GM12878 (cell line): ENCODE results near the gene NEURL3. TPM values are rescaled to one million over a fixed set of nuclear protein-coding genes. Genes with fewer than 3 reads are reported as not detected.

Experiments
- ATAC-seq: fragments of 200-7000 bp; cut with Tn5 transposase; 3 replicates; pipeline ENCODE4 v1.9.1; 2020; ENCODE audit warnings: mild to moderate bottlenecking, moderate library complexity
- BruUV-seq: library from RNA; stranded (reverse); fragments of 400-500 nt; replicated peaks from 2 replicates; lab custom pipeline; 2021; lab: Mats Ljungman, UMichigan
- CTCF ChIA-PET: fragments of 300-600 bp; sonication (Branson Sonifier 250); formaldehyde crosslinking; extraction: SDS; loops from one replicate; lab custom pipeline; 2021; ENCODE audit warnings: inconsistent platforms; lab: Yijun Ruan, JAX
- POLR2A ChIA-PET: fragments of 350-600 bp; formaldehyde crosslinking; extraction: SDS; loops from one replicate; lab custom pipeline; 2021; ENCODE audit warnings: inconsistent platforms; lab: Charles Lee
- RAD21 ChIA-PET: fragments of 300-600 bp; sonication (Branson Sonifier 250); formaldehyde crosslinking; loops from one replicate; lab custom pipeline; 2023; ENCODE audit warnings: antibody characterized with exemption; ENCODE audit not compliant: unreplicated experiment; lab: Charles Lee
- SMC1A ChIA-PET: fragments of 300-600 bp; sonication (Branson Sonifier 250); formaldehyde crosslinking; loops from one replicate; lab custom pipeline; 2023; ENCODE audit not compliant: unreplicated experiment, uncharacterized antibody; lab: Charles Lee
- DNase-seq: peaks from one replicate; pipeline ENCODE4 v3.0.0-alpha.2; 2011; ENCODE audit warnings: low read depth, low spot score
- FAIRE-seq: peaks from 3 replicates; lab custom pipeline; 2011; peaks lifted over from hg19 to GRCh38; lab: Jason Lieb, UNC
- H2AFZ ChIP-seq: 2 replicates; pipeline ENCODE4 v1.6.0; 2011; ENCODE audit warnings: low read depth, low read length, control low read depth; ENCODE audit not compliant: control insufficient read depth
- H3K27ac ChIP-seq: 2 replicates; pipeline ENCODE4 v1.5.1; 2011; ENCODE audit warnings: control low read depth; ENCODE audit not compliant: control insufficient read depth, insufficient read depth
- H3K27me3 ChIP-seq, 2 experiments: replicated peaks in 1 of 2; 2 replicates each; pipeline versions ENCODE4 v1.6.0 to v1.6.1; 2011; ENCODE audit warnings: low read length in 1 of 2; ENCODE audit not compliant: control insufficient read depth in 2 of 2, insufficient read depth in 2 of 2
- H3K36me3 ChIP-seq, 2 experiments: 2 replicates each; pipeline ENCODE4 v1.5.1; 2011; ENCODE audit warnings: low read length in 1 of 2; ENCODE audit not compliant: control insufficient read depth in 2 of 2, insufficient read depth in 2 of 2
- H3K4me1 ChIP-seq: 2 replicates; pipeline ENCODE4 v1.6.1; 2011; ENCODE audit warnings: mild to moderate bottlenecking, low read length, moderate library complexity, mixed read lengths; ENCODE audit not compliant: control insufficient read depth, insufficient read depth
- H3K4me2 ChIP-seq: 2 replicates; pipeline ENCODE4 v1.6.0; 2011; ENCODE audit warnings: control low read depth; ENCODE audit not compliant: control insufficient read depth, insufficient read depth
- H3K4me3 ChIP-seq: fragments of 200-600 bp; sonication (generic); 2 replicates; pipeline ENCODE4 v1.5.1; 2016
- H3K79me2 ChIP-seq: 2 replicates; pipeline ENCODE4 v1.6.0; 2011; ENCODE audit warnings: low read length; ENCODE audit not compliant: control insufficient read depth, insufficient read depth
- H3K9ac ChIP-seq: 2 replicates; pipeline ENCODE4 v1.8.0; 2011; ENCODE audit warnings: low read length, control low read depth, mixed read lengths; ENCODE audit not compliant: control insufficient read depth, insufficient read depth
- H3K9me3 ChIP-seq: replicated peaks from 3 replicates; pipeline ENCODE4 v1.5.1; 2011; ENCODE audit warnings: mild to moderate bottlenecking, low read length; ENCODE audit not compliant: control insufficient read depth, insufficient read depth
- H4K20me1 ChIP-seq: 2 replicates; pipeline ENCODE4 v1.6.0; 2011; ENCODE audit not compliant: control insufficient read depth, insufficient read depth
- IKZF1 ChIP-seq: fragments of 450-650 bp; conservative IDR thresholded peaks from 2 replicates; pipeline ENCODE4 v1.6.1; 2017; ENCODE audit warnings: antibody characterized with exemption, mild to moderate bottlenecking
- KDM1A ChIP-seq: fragments of 200-600 bp; sonication (generic); IDR thresholded peaks from 2 replicates; pipeline ENCODE4 v1.6.1; 2016; ENCODE audit warnings: borderline replicate concordance
- MTA2 ChIP-seq: fragments of 450-650 bp; IDR thresholded peaks from 2 replicates; pipeline ENCODE4 v1.6.1; 2016; ENCODE audit warnings: low read depth, mild to moderate bottlenecking, moderate library complexity
- MTA3 ChIP-seq: IDR thresholded peaks from 2 replicates; pipeline ENCODE4 v1.6.1; 2012; ENCODE audit warnings: low read length, inconsistent platforms, borderline replicate concordance
- RAD21 ChIP-seq: IDR thresholded peaks from 2 replicates; pipeline ENCODE4 v1.6.1; 2011; ENCODE audit warnings: mild to moderate bottlenecking, low read depth, low read length, moderate library complexity; ENCODE audit not compliant: insufficient read depth
- RELB ChIP-seq: fragments of 450-650 bp; IDR thresholded peaks from 2 replicates; pipeline ENCODE4 v1.6.1; 2017; ENCODE audit warnings: low read depth, mild to moderate bottlenecking, moderate library complexity
- SMC3 ChIP-seq: IDR thresholded peaks from 2 replicates; pipeline ENCODE4 v1.6.1; 2011; ENCODE audit warnings: low read length, improper control_type of control experiment, borderline replicate concordance
- YBX1 ChIP-seq: fragments of 450-650 bp; IDR thresholded peaks from 2 replicates; pipeline ENCODE4 v1.6.1; 2016; ENCODE audit warnings: antibody characterized with exemption
- ZBTB11 ChIP-seq: fragments of 450-650 bp; formaldehyde crosslinking; IDR thresholded peaks from 2 replicates; pipeline ENCODE4 v1.5.0; 2022; ENCODE audit warnings: mild to moderate bottlenecking, missing genetic modification characterization
- WGBS: methylation state at CpG from one replicate; pipeline ENCODE4 v1.1.6; 2016; ENCODE audit warnings: low lambda C conversion rate; ENCODE audit not compliant: insufficient replicate concordance, insufficient coverage; ENCODE audit errors: missing lambda C conversion rate; 5-methylcytosine and 5-hydroxymethylcytosine counted together
- in situ Hi-C: fragments of 300-500 bp; cut with MboI; formaldehyde crosslinking; loops from 9 replicates; pipeline ENCODE4 v1.14.3; 2018; ENCODE audit warnings: mixed read lengths
- intact Hi-C: fragments of 100-400 bp; cut with micrococcal nuclease; formaldehyde crosslinking; loops from one replicate; pipeline ENCODE4 v1.14.2; 2022; ENCODE audit not compliant: unreplicated experiment
- polyA plus RNA-seq, 11 experiments: library from polyadenylated mRNA; depleted of rRNA in 4 of 11; unstranded in 6 of 11; stranded (reverse) in 5 of 11; fragments of >200 nt; fragmentation: Nextera tagmentation in 4 of 11; fragmentation: Illumina TruSeq in 1 of 11; extraction: Ambion mirVana in 4 of 11; extraction: Trizol in 1 of 11; gene quantifications; 1 replicate in 1 of 11; 2 replicates in 10 of 11; pipeline versions ENCODE4 v1.2.1 to v1.2.3, GENCODE V29; 2011 to 2016; ENCODE audit warnings: inconsistent platforms in 2 of 11, missing spikeins in 2 of 11, low read depth in 1 of 11
- total RNA-seq, 4 experiments: library from RNA; depleted of rRNA in 3 of 4; stranded (reverse); fragments of >200 nt in 3 of 4; fragmentation: Illumina TruSeq in 1 of 4; extraction: Trizol in 1 of 4; gene quantifications; 2 replicates each; pipeline versions ENCODE4 v1.2.1 to v1.2.3, GENCODE V29; 2013 to 2021
- TF ChIP-seq, protein P1 (sequence below), 3 experiments: IDR thresholded peaks in 2 of 3; conservative IDR thresholded peaks in 1 of 3; 2 replicates each; pipeline ENCODE4 v1.5.1; 2011; ENCODE audit warnings: low read depth in 3 of 3, low read length in 3 of 3, mild to moderate bottlenecking in 3 of 3, control low read depth in 2 of 3, moderate library complexity in 2 of 3, inconsistent platforms in 1 of 3, mixed read lengths in 1 of 3; ENCODE audit not compliant: control insufficient read depth in 2 of 3, insufficient read depth in 1 of 3; ENCODE audit errors: extremely low read depth in 1 of 3
- TF ChIP-seq, protein P2 (sequence below): IDR thresholded peaks from 2 replicates; pipeline ENCODE4 v1.6.1; 2012; ENCODE audit warnings: mild to moderate bottlenecking, low read depth, low read length

The NEURL3 gene
- total and polyA plus RNA-seq, 10 of the 15 experiments (the other 5 are each of a cell fraction or from before 2014, with no cell fraction given): 0.03 to 6.3 (median 0.47) TPM

GRCh38 chr2:96470636-96471035 lies 34.5 kb downstream of the NEURL3 start:
- peak overlapping the region; percentile 62 for H3K4me2 ChIP-seq
- H3K4me3 ChIP-seq: no peak overlapping the region
- CTCF ChIA-PET: interaction anchor here (0.5 to 3.0 kb wide), 6 partner anchors 8 to 84 kb away, joined by 3 to 18 read pairs (median 5); partner anchors contain the start of gene NEURL3
- 10% methylated on average over 25 of the region's 25 CpGs for WGBS
- POLR2A ChIA-PET: no interaction called here
- no peaks in the 10 kb centered on the region for H3K36me3 ChIP-seq
- no peaks in the 10 kb centered on the region for H3K79me2 ChIP-seq
- intact Hi-C loops (loop anchor here (1.0 kb wide), 1 partner anchor 39 kb away; no protein-coding TSS in a partner anchor), in situ Hi-C loops (loop anchor here (5.0 kb wide), 1 partner anchor 37 kb away; the partner anchor contains the start of gene NEURL3)
- peak overlapping the region; percentile 59 for H2AFZ ChIP-seq
- no peaks in the 10 kb centered on the region for H3K27me3 ChIP-seq
- no peaks in the 10 kb centered on the region for H3K9me3 ChIP-seq
- DNase-seq: no peak
- H3K4me1 ChIP-seq: no peaks in the 10 kb centered on the region
- peak; percentile 100 for ATAC-seq
- SMC1A ChIA-PET: interaction anchor here (0.6 to 2.2 kb wide), 5 partner anchors 14 to 148 kb away, joined by 3 to 7 read pairs (median 4); partner anchors contain the start of gene NEURL3
- BruUV-seq: no TSS peak
- RAD21 ChIA-PET: no interaction called here
- no peak overlapping the region; the same call in 1 of the 2 replicates for H3K9ac ChIP-seq
- no peaks in the 10 kb centered on the region for H4K20me1 ChIP-seq
- FAIRE-seq: peak; percentile 13
- no peak overlapping the region for H3K27ac ChIP-seq
- TF ChIP-seq ZBTB11 (CRISPR knock-in tag) (no peak), YBX1 (no peak), SMC3 (peak; percentile 81; the same call in 1 of the 2 replicates), MTA3 (no peak), MTA2 (no peak), IKZF1 (peak; percentile 39; the same call in 1 of the 2 replicates), RELB (no peak), RAD21 (peak; percentile 59), KDM1A (no peak)
- TF ChIP-seq, protein P1, sequence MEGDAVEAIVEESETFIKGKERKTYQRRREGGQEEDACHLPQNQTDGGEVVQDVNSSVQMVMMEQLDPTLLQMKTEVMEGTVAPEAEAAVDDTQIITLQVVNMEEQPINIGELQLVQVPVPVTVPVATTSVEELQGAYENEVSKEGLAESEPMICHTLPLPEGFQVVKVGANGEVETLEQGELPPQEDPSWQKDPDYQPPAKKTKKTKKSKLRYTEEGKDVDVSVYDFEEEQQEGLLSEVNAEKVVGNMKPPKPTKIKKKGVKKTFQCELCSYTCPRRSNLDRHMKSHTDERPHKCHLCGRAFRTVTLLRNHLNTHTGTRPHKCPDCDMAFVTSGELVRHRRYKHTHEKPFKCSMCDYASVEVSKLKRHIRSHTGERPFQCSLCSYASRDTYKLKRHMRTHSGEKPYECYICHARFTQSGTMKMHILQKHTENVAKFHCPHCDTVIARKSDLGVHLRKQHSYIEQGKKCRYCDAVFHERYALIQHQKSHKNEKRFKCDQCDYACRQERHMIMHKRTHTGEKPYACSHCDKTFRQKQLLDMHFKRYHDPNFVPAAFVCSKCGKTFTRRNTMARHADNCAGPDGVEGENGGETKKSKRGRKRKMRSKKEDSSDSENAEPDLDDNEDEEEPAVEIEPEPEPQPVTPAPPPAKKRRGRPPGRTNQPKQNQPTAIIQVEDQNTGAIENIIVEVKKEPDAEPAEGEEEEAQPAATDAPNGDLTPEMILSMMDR (IDR thresholded peaks at IDR 0.05 in 2 of 3, conservative IDR thresholded peaks at IDR 0.05 in 1 of 3; ENCODE audit: control insufficient read depth in 2 of 3, extremely low read depth in 1 of 3, insufficient read depth in 1 of 3, low read depth in 3 of 3, low read length in 3 of 3): peak; percentile 73 to 85 (median 74)
- TF ChIP-seq, protein P2, sequence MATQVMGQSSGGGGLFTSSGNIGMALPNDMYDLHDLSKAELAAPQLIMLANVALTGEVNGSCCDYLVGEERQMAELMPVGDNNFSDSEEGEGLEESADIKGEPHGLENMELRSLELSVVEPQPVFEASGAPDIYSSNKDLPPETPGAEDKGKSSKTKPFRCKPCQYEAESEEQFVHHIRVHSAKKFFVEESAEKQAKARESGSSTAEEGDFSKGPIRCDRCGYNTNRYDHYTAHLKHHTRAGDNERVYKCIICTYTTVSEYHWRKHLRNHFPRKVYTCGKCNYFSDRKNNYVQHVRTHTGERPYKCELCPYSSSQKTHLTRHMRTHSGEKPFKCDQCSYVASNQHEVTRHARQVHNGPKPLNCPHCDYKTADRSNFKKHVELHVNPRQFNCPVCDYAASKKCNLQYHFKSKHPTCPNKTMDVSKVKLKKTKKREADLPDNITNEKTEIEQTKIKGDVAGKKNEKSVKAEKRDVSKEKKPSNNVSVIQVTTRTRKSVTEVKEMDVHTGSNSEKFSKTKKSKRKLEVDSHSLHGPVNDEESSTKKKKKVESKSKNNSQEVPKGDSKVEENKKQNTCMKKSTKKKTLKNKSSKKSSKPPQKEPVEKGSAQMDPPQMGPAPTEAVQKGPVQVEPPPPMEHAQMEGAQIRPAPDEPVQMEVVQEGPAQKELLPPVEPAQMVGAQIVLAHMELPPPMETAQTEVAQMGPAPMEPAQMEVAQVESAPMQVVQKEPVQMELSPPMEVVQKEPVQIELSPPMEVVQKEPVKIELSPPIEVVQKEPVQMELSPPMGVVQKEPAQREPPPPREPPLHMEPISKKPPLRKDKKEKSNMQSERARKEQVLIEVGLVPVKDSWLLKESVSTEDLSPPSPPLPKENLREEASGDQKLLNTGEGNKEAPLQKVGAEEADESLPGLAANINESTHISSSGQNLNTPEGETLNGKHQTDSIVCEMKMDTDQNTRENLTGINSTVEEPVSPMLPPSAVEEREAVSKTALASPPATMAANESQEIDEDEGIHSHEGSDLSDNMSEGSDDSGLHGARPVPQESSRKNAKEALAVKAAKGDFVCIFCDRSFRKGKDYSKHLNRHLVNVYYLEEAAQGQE: no peak
